HG03159 (cell line): ENCODE measurements around the gene SULT2B1.

Source experiments
- ATAC-seq: cut with Tn5 transposase; IDR thresholded peaks from one replicate; pipeline ENCODE4 v1.9.1; 2021; ENCODE audit warnings: mild to moderate bottlenecking, moderate library complexity; ENCODE audit not compliant: unreplicated experiment

Gene SULT2B1

DNA sequence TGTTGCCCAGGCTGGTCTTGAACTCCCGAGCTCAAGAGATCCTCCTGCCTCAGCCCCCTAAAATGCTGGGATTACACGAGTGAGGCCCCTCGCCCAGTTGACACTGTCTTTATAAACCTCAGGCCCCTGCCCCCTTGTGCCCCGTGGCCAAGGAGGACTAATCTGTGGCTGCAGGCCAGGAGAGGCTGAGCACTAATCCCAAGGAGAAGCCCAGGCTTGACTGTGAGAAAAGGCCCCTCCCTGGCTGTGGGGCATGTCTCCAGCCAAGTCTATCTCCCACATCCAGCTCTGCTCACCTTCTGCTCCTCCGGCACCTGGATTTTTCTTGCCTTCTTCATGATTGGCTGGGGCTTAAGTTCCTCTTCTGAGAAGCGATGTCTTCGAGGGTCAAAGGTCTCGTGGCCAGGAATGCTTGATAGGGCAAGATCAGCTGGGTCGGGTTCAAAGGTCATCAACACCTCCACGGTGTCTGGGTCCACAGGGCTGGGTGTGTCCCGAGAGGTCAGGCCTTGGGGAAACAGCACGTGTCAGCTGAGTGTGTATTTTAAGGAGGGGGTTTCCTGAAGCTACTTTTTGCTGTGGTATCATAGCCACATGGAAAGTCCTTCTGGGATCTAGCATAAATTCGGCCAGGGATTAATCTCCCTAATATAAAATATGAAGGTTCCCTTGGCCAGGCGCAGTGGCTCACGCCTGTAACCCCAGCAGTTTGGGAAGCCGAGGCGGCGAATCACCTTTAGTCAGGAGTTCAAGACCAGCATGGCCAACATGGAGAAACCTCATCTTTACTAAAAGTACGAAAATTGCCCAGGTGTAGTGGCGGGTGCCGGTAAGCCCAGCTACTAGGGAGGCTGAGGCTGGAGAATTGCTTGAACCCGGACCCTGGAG is 81.4 kb downstream of the SULT2B1 start:
- no peak for ATAC-seq

DNA sequence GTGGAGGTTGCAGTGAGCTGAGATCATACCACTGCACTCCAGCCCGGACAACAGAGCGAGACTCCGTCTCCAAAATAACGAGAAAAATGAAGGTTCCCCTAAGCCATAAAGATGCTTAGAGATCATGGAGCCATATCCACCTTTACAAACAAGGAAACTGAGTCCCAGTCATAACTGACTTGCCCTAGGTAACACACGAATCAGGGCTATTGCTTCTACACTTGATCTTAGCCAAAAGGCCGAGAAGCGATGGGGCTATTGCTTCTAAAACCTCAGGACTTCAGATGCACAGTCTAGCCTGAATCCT is 82.0 kb downstream of the SULT2B1 start:
- no peak for ATAC-seq

DNA sequence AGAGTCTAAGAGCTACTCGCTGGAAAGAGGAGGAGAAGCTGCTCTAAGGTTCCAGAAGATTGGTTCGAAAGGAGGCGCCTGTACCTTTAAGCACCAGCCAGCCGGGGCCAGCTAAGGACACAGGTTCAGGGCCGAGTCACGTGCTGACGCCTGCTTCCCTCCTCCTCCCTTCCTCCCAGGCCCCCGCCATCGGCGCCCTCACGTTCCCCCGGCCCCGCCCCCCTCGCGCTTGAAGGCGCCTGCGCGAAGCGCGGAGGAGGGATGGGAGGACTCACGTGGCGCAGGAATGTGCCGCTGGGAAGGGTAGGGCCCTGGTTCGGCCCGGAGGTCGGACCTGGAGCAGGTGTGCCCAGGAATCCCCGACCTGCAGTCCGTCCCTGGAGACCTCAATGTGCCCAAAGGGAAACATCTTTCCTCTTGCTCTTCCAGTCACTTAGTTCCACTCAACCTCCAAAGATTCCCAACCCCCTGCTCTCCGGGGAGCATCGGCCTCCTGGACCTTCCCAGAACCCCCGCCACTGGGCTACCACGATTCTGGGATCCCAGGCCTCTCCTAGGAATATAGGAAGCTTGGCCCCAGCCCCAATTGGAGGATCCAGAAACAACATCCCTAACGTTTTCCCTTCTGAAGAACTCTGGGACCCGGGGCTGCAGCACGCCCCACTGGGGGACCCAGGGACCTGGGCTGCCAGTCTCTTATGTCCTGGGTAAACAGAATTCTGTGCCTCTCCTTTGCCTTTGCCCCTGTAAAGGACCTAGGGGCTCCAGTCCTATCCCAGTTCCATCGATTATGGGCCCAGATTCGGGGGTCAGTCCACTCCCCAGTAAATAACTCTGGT is 82.7 kb downstream of the SULT2B1 start:
- no peak for ATAC-seq

DNA sequence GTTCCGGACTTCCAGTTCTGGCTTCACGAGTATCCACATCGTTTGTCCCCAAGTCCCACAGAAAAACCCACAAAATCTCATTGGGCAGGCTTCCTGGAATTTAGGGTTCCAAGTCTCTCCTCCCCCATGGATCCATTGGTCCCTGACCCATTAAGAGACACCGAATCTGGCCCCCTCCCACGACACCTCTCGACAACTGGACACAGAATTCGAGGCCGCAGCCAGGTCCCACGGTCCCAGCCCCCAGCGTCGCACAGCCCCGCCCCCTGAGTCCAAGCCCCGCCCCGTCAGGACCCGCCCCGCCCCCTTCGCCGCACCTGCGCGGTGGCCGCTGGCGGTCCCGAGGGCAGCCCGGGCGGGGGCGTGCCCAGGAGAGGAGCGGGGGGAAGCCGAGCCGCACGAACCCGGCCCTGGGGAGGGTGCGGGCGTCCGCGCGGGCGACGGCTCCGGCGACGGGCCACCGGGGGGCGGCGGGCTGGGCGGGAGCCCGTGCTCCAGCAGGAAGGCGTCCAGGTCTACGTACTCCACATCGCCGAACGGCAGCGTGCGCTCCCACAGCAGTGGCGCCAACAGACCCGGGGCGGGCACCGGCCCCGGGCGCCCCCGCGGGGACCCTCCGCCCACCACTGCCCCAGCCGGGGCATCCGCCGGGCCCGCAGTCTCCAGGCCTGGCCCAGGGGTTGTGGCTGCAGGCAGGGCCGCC is 83.4 kb downstream of the SULT2B1 start:
- no peak for ATAC-seq

DNA sequence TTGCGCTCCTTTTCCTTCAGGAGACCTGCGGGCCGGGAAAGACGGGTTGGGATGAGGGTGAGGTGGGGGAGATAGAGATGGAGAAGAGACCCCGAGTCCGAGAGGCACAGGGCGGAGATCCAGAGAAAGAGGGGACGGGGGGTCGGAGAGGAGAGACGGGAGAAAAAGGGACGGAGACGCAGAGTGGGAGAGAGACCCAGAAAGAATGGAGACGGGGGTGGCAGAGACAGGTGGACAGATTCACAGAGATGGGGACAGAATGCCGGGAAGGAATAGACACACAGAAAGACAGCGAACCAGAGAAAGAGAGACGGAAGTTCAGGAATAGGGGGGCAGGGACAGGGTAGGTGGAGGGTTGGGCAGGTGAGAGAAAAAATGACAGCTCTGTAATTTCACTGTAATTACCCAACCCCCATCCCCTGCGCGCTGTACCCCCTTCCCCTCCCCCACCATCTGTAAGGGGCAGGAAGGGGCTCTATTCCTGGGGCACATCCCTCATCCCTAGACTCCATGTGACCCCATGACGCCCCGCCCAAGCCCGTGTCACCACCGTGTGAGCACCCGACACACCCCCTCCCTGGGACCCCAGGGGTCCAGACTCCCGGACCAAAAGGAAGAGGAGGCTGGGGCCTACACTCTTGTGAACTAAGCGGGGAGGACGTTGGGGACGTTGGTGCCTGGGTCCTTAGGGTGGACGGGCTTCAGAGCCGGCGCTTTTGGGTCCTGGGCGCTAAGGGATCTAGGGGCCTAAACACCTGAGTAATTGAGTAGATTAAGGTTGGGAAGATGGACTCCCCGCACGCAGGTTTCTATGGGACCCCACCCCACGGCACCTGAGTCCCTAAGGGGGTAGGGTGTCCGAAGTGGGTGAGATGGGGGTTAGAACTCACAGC is 84.2 kb downstream of the SULT2B1 start:
- ATAC-seq: no peak

DNA sequence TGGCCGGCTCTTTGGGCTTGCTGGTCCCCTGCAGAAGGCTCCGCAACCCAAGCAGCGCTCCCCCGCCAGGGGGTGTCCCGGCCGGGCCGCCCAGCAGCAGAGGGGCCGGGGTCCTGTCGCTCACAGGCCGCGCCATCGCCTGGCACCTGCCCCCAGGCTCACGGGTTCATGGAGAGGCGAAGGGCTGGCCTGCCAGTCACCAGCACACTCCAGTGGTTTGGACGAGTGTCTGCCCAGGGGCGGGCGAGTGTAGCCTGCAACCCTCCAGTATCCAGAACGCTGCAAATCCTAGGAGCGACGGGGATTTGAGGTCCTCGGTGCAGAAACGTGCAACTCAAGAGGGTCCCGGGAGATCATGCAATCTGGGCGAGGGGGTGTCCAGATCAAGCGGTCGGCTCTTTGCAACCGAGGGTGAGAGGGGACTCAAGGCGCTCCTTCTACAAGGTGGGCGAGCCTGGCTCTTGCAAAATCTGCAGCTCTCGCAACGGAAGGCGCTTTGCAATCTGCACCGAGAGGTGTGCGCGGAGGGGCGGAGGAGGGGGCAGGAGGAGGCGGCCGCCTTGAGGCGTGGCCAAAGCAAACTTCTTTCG is 85.0 kb downstream of the SULT2B1 start, which contains the start of gene DBP:
Gene DBP (minus strand): TSS at position 521 of the 590 bp plus-strand sequence. CDS start 385 bp downstream, at position 136.
- no peak for ATAC-seq

DNA sequence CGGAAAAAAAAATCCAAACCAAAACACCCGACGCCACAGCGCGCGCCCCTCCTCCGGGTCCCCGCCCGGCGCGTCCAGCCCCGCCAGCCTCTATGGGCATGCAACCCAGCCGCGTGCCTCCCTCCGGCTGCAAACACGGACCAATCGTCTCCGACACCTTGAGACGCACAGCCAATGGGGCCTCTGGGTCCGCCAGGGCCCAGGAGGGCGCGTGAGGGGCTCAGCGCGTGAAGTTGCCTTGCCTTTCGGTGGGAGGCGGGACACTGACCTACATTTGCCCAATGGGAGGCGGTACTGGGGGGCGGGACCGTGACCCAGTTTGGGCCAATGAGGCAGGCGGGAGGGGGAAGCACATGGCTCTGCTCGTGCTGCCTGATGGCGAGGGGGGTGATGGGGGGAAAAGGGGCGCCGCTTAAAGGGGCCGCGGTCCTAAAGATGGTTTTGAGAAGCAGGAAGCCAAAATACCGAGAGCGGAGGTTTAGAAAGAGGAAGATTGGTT is 85.5 kb downstream of the SULT2B1 start:
- peak; percentile 60 for ATAC-seq

DNA sequence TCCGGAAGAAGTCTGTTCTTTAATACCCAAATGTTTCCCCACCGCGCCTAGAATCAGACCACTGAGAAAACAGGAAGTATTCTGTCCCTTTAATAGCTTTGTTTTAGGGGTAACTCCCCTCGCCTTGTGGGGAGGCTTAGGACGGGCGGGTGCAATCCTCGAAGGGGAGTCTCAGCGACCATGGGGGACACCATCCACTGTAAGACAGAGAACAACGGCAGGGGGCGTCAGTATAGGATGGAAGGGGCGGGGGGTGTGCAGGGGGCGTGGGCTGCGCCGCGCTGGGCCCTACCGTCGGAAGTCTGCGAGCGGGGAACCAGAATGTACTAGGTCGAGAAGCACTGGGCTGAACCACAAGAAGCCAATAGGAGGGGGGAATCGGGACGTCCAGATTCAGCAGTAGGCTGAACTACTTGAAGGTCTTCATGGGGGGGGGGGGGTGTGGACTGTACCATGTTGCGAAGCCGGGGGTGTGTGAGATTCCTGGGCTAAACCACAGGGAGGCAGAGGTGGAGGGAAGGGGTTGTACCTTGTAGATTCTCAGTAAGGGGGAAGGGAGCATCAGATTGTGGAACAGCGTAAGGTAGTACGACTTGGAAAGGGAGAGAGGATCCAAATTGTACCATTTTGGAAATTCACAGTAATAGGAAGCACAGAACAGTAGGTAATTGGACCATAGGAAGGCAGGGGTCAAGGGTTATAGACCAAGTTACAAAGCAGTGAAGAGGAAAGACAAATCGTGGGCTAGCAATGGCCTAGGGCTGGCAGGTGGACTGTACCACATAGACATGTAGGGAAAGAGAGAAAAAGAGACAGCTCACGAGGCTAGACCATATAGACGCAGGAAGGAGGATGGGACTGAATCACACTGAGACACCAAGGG is 86.2 kb downstream of the SULT2B1 start:
- ATAC-seq: peak; percentile 20

DNA sequence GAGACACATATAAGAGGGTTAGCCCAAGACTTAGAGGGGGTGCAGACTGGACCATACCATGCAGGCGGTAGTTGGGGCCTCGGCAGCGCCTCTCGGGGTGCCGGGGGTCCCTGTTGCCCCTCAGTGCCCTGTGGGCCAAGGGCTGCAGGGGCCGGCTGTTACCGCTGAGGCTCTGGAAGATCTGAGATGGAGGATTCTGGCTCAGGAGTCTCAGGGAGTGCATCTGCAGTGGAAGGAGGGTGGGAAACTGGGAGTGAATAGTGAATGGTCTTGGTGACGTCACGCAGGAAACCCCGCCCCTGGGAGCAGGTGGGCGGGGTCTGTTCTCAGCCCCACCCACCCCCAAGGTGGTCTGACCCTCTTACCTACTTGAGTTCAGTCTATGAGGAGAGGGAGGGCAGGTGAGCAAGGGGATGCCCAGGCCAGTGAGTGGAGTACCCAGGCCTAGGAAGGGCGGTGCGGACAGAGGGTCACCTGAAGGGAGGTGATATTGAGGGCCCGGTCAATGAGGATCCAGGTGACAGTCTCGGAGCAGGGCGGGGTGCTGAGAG is 86.9 kb downstream of the SULT2B1 start:
- no peak for ATAC-seq

DNA sequence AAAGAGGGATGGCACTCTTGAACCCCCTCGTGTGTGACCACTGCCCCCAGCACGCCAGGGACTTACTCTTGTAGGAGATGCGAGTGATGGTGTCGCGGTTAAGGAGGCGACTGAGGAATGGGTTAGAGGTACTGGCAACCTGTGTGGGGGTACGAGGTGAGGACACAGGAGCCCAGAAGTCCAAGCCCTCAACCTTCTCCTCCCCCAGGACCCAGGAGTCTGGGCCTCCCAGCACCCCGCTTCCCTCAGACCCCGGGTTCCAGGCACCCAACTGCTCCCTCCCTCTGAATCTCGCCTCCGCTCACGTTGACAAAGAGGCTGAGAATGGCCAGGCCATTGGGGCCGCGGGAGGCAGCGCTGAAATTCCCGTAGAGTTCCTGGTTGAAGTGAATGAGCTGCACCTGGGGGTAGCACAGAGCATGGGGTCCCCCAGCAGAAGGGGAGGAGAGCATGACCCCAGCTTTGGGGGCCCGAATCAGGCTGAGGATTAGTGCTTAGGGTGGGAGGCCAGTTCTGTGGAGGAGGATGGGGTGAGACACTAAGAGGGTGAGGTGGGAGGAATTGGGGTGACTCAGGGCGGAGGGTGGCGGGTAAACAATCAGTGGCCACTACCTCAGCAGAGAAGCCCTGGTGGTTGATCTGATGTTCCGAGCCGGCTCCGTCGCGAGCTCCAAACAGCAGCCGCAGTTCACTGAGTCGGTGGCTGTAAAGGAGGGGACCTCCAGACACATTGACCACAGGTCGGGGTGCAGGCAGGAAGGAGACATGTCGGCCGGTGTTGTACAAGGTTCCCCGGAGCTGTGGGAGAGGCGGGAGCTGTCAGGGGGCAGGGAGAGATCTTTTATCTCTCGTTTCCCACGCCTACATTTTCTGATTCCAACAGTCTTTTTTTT is 87.8 kb downstream of the SULT2B1 start:
- ATAC-seq: no peak

DNA sequence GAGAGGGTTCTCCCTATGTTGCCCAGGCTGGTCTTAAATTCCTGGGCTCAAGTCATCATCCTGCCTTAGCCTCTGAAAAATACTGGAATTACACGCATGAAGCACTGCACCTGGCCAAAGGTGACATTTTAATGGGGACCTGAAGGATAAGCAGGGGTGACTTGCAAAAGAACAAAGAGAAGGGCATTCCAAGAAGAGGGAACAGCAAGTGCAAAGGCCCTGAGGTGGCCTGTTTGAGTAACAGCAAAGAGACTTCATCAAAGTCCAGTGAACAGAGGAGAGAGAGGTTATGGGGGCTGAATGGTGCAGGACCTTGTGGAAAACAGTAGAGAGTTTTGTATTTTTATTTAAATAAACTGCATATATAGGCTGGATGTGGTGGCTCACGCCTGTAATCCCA is 89.9 kb downstream of the SULT2B1 start:
- ATAC-seq: no peak

DNA sequence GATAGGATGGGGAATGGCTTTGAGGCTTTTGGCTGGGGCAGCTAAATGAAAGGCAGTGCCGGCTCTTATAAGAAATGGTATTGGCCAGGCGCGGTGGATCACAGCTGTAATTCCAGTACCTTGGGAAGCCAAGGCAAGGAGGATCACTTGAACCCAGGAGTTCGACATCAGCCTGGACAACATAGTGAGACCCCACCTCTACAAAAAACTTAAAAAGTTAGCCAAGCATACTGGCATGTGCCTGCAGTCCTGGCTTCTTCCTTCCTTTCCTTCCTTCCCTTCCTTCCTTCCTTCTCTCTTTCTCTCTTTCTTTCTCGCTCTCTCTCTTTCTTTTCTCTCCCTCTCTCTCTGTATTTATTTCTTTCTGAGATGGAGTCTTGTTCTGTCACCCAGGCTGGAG is 90.9 kb downstream of the SULT2B1 start:
- no peak for ATAC-seq

DNA sequence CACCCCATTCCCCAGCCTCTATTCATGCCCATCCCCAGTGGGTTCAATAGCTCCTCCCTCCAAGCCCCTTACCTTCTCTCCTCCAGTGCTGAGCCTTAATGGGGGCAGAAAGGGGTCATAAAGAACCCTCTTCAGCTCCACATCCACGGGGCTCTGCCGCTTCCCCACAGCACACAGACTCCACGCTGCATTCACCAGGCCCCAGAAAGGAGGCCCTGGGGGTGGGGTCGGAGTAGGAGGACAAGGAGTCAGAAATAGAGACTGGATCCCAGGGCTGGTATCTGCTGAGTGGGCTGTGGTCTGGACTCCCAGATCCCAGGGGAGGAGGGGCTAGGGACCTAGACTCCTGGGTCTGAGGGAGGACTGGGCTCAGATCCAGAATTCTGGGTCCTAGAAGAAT is 92.4 kb downstream of the SULT2B1 start:
- no peak for ATAC-seq

DNA sequence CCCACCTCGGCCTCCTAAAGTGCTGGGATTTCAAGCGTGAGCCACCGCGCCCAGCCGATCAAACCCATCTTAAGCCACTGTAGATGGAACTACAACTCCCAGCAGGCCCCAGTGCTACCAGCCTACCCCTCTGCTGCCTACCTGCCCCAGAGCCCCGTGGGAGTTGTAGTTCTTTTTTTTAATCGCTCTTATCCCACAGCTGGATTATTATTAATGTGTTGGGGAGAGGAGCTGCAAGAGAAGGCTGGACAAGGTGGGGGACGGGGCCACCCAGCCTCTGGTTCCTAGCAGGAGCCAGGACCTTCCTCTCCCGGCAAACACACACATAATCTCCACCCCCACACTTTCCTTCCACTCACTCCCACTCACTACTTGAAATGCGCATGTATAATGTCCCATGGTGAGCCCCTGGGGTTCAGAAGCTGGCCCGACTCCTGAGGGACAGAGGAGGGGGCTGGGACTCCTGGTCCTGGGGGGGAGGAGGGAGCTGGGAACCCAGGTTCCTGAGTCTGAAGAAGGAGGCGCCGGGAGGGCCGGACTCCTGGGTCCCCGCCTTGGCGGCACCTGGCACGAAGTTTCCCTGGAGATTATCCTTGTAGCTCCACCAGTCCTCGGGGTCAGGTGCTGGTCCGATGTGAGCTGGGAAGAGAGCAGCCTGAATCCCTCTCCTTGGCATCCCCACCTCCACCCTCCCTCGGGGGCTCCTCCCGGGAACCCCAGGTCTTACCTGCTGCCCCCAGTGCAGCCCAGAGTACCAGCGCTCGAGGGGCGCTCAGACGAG is 93.1 kb downstream of the SULT2B1 start:
- peak; percentile 52 for ATAC-seq

DNA sequence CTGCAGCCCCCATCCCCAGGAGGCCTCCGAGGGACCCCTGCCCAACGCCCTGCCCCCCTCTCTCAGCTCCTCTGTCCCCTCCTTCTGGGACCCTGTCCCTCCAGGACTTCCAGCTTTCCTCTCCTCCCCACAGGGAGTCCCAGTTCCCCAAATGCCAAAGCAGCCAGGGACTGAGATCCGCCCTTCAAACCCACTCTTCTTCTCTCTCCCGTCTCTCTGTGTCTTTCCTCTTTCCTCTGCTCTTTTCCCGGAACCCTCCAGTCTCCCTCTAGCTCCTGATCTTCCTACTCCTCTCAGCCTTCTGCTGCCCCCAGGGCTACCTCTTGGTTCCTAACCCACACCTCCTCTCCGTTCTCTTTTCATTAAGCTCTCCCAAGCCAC is 93.6 kb downstream of the SULT2B1 start:
- ATAC-seq: no peak

DNA sequence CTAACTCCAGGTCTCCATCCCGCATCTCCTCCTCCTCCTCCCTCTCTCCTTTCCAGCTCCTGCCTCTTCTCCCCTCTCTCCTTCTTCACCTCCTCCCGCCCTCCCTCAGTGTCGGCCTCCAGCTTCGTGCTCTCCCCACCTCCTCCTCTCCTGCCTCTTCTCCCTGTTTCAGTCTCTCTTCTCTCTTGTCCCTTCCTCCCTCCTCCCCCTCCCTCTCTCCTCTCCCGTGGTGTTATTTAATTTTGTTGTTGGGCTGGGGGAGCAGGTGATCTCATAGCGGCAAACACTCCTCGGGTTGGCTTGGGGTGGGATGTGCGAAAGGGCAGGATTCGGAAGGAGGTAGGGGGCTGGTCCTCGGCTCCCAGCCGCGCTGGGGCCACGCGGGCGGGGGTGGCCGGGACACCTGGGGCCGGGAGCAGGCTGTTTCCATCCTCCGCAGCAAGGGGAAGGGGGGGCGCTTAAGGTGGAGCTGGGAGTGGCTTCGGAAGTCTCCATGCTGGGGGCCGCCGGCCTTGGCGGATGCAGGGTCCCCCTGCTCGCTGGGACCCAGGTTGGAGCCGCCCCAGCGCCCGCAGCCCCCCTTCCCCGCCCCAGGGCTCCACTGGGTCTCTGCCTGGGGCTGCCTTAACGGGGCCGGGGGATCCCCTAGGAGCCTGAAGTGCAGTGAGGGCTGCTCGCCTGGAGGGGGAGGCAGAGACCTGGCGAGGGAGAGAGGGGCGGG is 94.2 kb downstream of the SULT2B1 start, which contains the start of gene CA11:
Gene CA11 (minus strand): TSS at position 187 of the 721 bp plus-strand sequence. CDS start 555 bp downstream, outside the sequence.
- ATAC-seq: peak; percentile 61
